Breast epithelium (tissue), 3 donors: Measurements from ENCODE around the gene TLCD4.

ENCODE experiments used
- CTCF ChIP-seq, 3 donors: fragments of 450-650 bp; IDR thresholded peaks; one replicate each; pipeline ENCODE4 v1.5.1; 2016 to 2017; ENCODE audit warnings: antibody characterized with exemption in 3 of 3, mild to moderate bottlenecking in 3 of 3, moderate library complexity in 3 of 3
- POLR2A ChIP-seq: fragments of 450-650 bp; IDR thresholded peaks from one replicate; pipeline ENCODE4 v1.6.1; 2016; ENCODE audit warnings: antibody characterized with exemption, mild to moderate bottlenecking, moderate library complexity
- POLR2AphosphoS5 ChIP-seq, 3 donors: sonication (generic); formaldehyde crosslinking; IDR thresholded peaks; one replicate each; pipeline ENCODE4 v1.6.1; 2017; ENCODE audit warnings: antibody characterized with exemption in 3 of 3

GRCh38 chr1:95146637-95147036 is 29.5 kb downstream of the TLCD4 start:
- TF ChIP-seq CTCF (IDR thresholded peaks at IDR 0.05) (no peak), POLR2A (no peak), POLR2AphosphoS5 (IDR thresholded peaks at IDR 0.05) (no peak)
